HepG2 (cell line): ENCODE measurements around the gene CEACAM16. TPM values are rescaled to one million over a fixed set of nuclear protein-coding genes. Genes with fewer than 3 reads are reported as not detected.

Experiments
- CAMTA2 ChIP-seq: sonication (generic); formaldehyde crosslinking; IDR thresholded peaks from 2 replicates; pipeline ENCODE4 v1.4.0; 2020; ENCODE audit warnings: mild to moderate bottlenecking, missing genetic modification reagents, borderline replicate concordance
- FOSL1 ChIP-seq: sonication (generic); formaldehyde crosslinking; IDR thresholded peaks from 2 replicates; pipeline ENCODE4 v1.9.0; 2021; ENCODE audit warnings: missing genetic modification reagents, borderline replicate concordance
- FOXP1 ChIP-seq, 2 experiments: fragments of 450-650 bp in 1 of 2; IDR thresholded peaks; 2 replicates each; pipeline ENCODE4 v1.6.1; 2017 to 2018; ENCODE audit warnings: antibody characterized with exemption in 1 of 2
- HES4 ChIP-seq: sonication (generic); formaldehyde crosslinking; IDR thresholded peaks from 2 replicates; pipeline ENCODE4 v1.9.0; 2021; ENCODE audit warnings: mild to moderate bottlenecking, missing genetic modification reagents, borderline replicate concordance
- IKZF1 ChIP-seq: fragments of 450-650 bp; IDR thresholded peaks from 2 replicates; pipeline ENCODE4 v1.7.1; 2016
- PAF1 ChIP-seq: IDR thresholded peaks from 2 replicates; pipeline ENCODE4 v1.6.1; 2016; ENCODE audit warnings: missing genetic modification reagents, missing compliant biosample characterization
- POLR2AphosphoS5 ChIP-seq: IDR thresholded peaks from 2 replicates; pipeline ENCODE4 v1.6.1; 2012; ENCODE audit warnings: low read depth, low read length
- REPIN1 ChIP-seq: sonication (generic); formaldehyde crosslinking; IDR thresholded peaks from 2 replicates; pipeline ENCODE4 v1.8.0; 2022; ENCODE audit warnings: missing genetic modification reagents, low read depth, mild to moderate bottlenecking, borderline replicate concordance
- SMC3 ChIP-seq: IDR thresholded peaks from 2 replicates; pipeline ENCODE4 v1.6.1; 2011; ENCODE audit warnings: low read length, improper control_type of control experiment
- U2AF2 ChIP-seq: fragments of 200-400 bp; formaldehyde crosslinking; IDR thresholded peaks from 2 replicates; pipeline ENCODE4 v1.6.1; 2017; ENCODE audit warnings: low read depth, mild to moderate bottlenecking, low read length
- ZBTB4 ChIP-seq: sonication (generic); formaldehyde crosslinking; IDR thresholded peaks from 2 replicates; pipeline ENCODE4 v1.4.0; 2020; ENCODE audit warnings: missing genetic modification reagents, mild to moderate bottlenecking, borderline replicate concordance
- ZFYVE20 ChIP-seq: sonication (generic); formaldehyde crosslinking; IDR thresholded peaks from 2 replicates; pipeline ENCODE4 v1.8.0; 2023; ENCODE audit warnings: low read depth, mild to moderate bottlenecking, moderate library complexity, missing genetic modification reagents, borderline replicate concordance
- ZMYM3 ChIP-seq: sonication (generic); formaldehyde crosslinking; IDR thresholded peaks from 2 replicates; pipeline ENCODE4 v1.5.1; 2020; ENCODE audit warnings: mild to moderate bottlenecking, missing genetic modification reagents
- polyA plus RNA-seq, 8 experiments: library from polyadenylated mRNA; depleted of rRNA in 3 of 8; stranded (reverse) in 7 of 8; unstranded in 1 of 8; fragments of >200 nt; fragmentation: Illumina TruSeq in 4 of 8; extraction: Trizol in 4 of 8; gene quantifications; 2 replicates each; pipeline versions ENCODE4 v1.2.1 to v1.2.3, GENCODE V29; 2011 to 2016; ENCODE audit warnings: low read depth in 4 of 8, missing spikeins in 1 of 8, mixed read lengths in 1 of 8; ENCODE audit not compliant: insufficient read depth in 1 of 8
- total RNA-seq, 5 experiments: library from RNA; depleted of rRNA; stranded (reverse); fragments of >200 nt; fragmentation: Illumina TruSeq; extraction: Trizol; gene quantifications; 2 replicates each; pipeline ENCODE4 v1.2.3, GENCODE V29; 2016; ENCODE audit warnings: low read depth in 1 of 5
- TF ChIP-seq, protein P1 (sequence below): sonication (generic); formaldehyde crosslinking; IDR thresholded peaks from 2 replicates; pipeline ENCODE4 v1.5.1; 2020; ENCODE audit warnings: mild to moderate bottlenecking, missing genetic modification reagents, moderate library complexity
- TF ChIP-seq, protein P2 (sequence below): sonication (generic); formaldehyde crosslinking; IDR thresholded peaks from 2 replicates; pipeline ENCODE4 v1.4.0; 2020; ENCODE audit warnings: missing genetic modification reagents, borderline replicate concordance
- TF ChIP-seq, protein P3 (sequence below): sonication (generic); formaldehyde crosslinking; IDR thresholded peaks from 2 replicates; pipeline ENCODE4 v1.9.0; 2021; ENCODE audit warnings: missing genetic modification reagents, mild to moderate bottlenecking, borderline replicate concordance
- TF ChIP-seq, protein P4 (sequence below): sonication (generic); formaldehyde crosslinking; IDR thresholded peaks from 2 replicates; pipeline ENCODE4 v1.8.0; 2022; ENCODE audit warnings: missing genetic modification reagents, mild to moderate bottlenecking, inconsistent platforms, borderline replicate concordance

Gene CEACAM16
- total and polyA plus RNA-seq, 2 of the 13 experiments (the other 11 are each of a cell fraction or from before 2014, with no cell fraction given) = not detected

GRCh38 chr19:44741841-44742329 lies 42.9 kb downstream of the CEACAM16 start (continued):
- no peak for TF ChIP-seq SMC3
- no peak for TF ChIP-seq HES4 (CRISPR knock-in tag)
- no peak for TF ChIP-seq FOXP1 (IDR thresholded peaks at IDR 0.05)
- no peak for TF ChIP-seq FOXP1 (CRISPR knock-in tag; IDR thresholded peaks at IDR 0.05)
- TF ChIP-seq REPIN1 (CRISPR knock-in tag) = peak; percentile 41; the same call in 1 of the 2 replicates
- TF ChIP-seq FOSL1 (CRISPR knock-in tag) = peak; percentile 59; the same call in 1 of the 2 replicates
- TF ChIP-seq, protein P1, sequence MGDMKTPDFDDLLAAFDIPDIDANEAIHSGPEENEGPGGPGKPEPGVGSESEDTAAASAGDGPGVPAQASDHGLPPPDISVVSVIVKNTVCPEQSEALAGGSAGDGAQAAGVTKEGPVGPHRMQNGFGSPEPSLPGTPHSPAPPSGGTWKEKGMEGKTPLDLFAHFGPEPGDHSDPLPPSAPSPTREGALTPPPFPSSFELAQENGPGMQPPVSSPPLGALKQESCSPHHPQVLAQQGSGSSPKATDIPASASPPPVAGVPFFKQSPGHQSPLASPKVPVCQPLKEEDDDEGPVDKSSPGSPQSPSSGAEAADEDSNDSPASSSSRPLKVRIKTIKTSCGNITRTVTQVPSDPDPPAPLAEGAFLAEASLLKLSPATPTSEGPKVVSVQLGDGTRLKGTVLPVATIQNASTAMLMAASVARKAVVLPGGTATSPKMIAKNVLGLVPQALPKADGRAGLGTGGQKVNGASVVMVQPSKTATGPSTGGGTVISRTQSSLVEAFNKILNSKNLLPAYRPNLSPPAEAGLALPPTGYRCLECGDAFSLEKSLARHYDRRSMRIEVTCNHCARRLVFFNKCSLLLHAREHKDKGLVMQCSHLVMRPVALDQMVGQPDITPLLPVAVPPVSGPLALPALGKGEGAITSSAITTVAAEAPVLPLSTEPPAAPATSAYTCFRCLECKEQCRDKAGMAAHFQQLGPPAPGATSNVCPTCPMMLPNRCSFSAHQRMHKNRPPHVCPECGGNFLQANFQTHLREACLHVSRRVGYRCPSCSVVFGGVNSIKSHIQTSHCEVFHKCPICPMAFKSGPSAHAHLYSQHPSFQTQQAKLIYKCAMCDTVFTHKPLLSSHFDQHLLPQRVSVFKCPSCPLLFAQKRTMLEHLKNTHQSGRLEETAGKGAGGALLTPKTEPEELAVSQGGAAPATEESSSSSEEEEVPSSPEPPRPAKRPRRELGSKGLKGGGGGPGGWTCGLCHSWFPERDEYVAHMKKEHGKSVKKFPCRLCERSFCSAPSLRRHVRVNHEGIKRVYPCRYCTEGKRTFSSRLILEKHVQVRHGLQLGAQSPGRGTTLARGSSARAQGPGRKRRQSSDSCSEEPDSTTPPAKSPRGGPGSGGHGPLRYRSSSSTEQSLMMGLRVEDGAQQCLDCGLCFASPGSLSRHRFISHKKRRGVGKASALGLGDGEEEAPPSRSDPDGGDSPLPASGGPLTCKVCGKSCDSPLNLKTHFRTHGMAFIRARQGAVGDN = peak; percentile 84
- TF ChIP-seq POLR2AphosphoS5 = no peak
- TF ChIP-seq ZBTB4 (CRISPR knock-in tag) = no peak
- TF ChIP-seq, protein P2, sequence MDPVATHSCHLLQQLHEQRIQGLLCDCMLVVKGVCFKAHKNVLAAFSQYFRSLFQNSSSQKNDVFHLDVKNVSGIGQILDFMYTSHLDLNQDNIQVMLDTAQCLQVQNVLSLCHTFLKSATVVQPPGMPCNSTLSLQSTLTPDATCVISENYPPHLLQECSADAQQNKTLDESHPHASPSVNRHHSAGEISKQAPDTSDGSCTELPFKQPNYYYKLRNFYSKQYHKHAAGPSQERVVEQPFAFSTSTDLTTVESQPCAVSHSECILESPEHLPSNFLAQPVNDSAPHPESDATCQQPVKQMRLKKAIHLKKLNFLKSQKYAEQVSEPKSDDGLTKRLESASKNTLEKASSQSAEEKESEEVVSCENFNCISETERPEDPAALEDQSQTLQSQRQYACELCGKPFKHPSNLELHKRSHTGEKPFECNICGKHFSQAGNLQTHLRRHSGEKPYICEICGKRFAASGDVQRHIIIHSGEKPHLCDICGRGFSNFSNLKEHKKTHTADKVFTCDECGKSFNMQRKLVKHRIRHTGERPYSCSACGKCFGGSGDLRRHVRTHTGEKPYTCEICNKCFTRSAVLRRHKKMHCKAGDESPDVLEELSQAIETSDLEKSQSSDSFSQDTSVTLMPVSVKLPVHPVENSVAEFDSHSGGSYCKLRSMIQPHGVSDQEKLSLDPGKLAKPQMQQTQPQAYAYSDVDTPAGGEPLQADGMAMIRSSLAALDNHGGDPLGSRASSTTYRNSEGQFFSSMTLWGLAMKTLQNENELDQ = no peak
- no peak for TF ChIP-seq PAF1 (CRISPR knock-in tag)
- TF ChIP-seq IKZF1 = no peak
- TF ChIP-seq, protein P3, sequence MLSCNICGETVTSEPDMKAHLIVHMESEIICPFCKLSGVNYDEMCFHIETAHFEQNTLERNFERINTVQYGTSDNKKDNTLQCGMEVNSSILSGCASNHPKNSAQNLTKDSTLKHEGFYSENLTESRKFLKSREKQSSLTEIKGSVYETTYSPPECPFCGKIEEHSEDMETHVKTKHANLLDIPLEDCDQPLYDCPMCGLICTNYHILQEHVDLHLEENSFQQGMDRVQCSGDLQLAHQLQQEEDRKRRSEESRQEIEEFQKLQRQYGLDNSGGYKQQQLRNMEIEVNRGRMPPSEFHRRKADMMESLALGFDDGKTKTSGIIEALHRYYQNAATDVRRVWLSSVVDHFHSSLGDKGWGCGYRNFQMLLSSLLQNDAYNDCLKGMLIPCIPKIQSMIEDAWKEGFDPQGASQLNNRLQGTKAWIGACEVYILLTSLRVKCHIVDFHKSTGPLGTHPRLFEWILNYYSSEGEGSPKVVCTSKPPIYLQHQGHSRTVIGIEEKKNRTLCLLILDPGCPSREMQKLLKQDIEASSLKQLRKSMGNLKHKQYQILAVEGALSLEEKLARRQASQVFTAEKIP = no peak
- TF ChIP-seq CAMTA2 (CRISPR knock-in tag) = no peak
- TF ChIP-seq, protein P4, sequence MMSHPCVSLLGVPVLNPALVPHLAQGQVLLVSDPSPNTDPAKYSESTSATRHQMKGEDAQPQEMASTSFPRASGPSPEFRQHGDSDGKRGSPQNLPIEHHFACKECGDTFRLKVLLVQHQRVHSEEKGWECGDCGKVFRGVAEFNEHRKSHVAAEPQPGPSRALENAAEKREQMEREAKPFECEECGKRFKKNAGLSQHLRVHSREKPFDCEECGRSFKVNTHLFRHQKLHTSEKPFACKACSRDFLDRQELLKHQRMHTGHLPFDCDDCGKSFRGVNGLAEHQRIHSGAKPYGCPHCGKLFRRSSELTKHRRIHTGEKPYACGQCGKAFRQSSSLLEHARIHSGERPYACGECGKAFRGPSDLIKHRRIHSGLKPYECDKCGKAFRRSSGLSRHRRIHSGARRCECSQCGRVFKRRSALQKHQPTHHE = no peak
- TF ChIP-seq ZFYVE20 = no peak
- peak; percentile 73; the same call in 1 of the 2 replicates for TF ChIP-seq ZMYM3 (CRISPR knock-in tag)
- TF ChIP-seq U2AF2 = no peak
